HG03439 (cell line): ENCODE data around the gene ADAM21.
"Not testable (repeated sequence)": the region's sequence is repeated elsewhere in the genome, so short reads cannot be mapped to it uniquely, and the experiment has no call there.

ENCODE experiments used
- ATAC-seq: cut with Tn5 transposase; IDR thresholded peaks from one replicate; pipeline ENCODE4 v1.9.1; 2021; ENCODE audit warnings: mild to moderate bottlenecking, moderate library complexity; ENCODE audit not compliant: unreplicated experiment

Gene ADAM21

DNA sequence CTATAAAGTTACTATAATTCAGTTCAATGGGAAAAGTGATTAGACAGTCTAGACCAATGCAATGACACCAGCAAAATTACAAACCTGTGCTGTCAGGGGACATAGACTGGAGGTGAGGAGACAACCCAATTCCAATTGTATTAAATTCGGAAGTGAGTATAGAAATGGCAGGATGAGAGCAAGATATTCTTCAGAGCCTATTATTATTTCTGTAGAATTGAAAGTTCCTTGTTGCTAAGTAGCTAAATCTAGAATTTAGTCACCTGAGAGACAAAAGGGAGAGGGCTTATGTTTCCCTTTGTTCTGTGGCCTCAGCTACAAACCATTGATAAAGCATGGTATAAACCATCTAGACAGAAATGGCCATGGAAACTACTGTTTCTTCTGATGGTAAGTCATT, at the start of gene ADAM21:
TSS of gene ADAM21 (plus strand) at position 301 of the 400 bp plus-strand sequence. CDS start 5,326 bp downstream, outside the sequence.
- no peak for ATAC-seq

DNA sequence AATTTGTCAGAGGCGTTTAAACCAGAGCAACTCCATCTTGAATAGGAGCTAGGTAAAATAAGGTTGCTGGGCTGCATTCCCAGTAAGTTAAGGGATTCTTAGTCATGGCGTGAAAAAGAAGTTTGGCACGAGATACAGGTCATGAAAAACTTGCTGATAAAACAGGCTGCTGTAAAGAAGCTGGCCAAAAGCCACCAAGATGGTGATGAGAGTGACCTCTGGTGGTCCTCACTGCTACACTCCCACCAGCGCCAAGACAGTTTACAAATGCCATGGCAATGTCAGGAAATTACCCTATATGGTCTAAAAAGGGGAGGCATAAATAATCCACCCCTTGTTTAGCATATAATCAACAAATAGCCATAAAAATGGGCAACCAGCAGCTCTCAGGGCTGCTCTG, 48.6 kb upstream of the ADAM21 start:
- ATAC-seq, result not testable (repeated sequence)

DNA sequence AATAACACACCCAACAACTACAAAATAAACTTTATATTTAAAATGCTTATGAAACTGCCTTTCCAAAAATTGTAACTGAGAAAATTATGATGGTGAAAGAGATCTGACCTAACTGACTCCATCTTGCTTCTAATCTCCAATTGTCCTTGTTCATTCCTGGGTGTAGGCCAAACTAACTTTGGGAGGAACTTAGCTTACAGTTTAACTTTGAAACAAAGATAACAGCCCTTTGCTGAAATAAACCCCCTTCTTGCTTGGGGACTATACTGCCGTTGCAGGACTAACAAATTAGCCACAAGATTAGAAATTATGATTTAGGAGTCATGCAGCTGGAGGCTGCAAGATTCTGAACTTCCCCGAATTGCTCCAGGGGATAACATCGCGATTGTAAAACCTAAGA, 45.8 kb upstream of the ADAM21 start:
- not testable (repeated sequence) for ATAC-seq

GRCh38 chr14:70407621-70408020, 44.4 kb upstream of the ADAM21 start:
- ATAC-seq, result no peak

- ATAC-seq, result no peak
These were observed 36.2 kb upstream of the ADAM21 start for GRCh38 chr14:70415788-70416187.

DNA sequence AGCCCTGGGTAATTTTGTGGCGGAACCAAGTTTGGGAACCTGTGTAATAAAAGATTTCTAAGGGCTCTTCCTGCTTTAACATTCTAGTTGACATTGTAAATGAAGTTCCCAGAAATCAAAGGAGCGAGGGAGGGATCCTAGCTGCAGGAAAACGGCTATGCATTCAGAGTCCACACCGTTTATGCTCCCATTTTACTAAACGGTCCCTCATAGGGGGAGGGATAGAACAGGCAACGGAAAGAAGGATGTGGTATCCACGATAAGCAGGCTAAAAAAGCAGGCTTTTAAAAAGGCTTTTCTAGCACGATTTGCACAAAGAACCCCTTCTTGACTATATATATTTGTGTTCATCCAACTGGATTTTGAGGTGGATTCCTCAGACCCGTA, 35.6 kb upstream of the ADAM21 start:
- ATAC-seq, result no peak

DNA sequence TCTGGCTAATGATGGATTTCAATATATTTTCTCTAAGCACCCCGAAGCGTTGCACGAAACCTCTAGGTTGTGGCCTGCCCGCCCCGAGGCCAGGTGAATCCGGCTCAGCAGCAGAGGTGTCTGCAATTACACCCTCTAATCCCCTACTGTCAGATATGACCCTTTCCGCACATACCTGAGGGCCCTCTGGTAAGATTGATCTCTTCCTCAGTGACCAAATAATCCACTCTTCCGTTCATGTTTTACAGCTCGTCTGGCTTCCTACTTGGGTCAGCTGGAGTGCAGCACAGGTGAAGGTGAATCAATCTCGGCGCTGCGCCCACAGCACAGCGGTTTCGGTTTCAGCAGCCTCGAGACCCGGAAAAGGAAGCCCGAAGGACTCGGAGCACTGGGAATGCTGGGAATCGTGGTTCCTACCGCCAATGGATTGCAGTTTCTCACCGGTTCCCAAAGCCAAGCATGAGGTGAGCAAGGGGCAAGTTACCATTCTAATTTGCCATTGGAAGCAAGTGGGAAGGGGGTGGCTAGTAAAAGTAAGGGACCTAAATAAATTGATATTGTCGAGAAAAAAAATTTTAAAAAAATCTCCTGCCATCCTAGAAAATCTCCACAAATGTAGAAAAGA, 35.1 kb upstream of the ADAM21 start, which contains the start of gene SYNJ2BP:
TSS of gene SYNJ2BP (minus strand) at position 366 of the 625 bp plus-strand sequence. CDS start at position 239, 127 bp downstream.
- ATAC-seq, result no peak

DNA sequence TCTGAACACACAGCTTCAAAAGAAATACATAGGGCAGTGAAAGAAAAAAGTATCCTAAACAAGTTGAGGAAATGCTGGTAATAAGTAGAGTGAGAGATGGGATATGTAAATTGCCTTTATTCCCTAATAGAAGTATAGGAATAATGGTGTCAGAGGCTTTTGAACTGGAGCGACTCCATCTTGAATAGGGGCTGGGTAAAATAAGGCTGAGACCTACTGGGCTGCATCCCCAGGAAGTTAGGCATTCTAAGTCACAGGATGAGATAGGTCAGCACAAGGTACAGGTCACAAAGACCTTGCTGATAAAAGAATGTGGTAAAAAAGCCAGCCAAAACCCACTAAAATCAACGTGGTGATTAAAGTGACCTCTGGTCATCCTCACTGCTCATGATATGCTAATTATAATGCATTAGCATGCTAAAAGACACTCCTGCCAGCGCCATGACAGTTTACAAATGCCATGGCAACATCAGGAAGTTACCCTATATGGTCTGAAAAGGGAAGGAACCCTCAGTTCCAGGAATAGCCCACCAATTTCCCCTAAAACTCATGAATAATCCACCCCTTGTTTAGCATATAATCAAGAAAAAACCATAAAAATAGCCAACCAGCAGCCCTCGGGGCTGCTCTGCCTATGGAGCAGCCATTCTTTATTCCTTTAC, 32.6 kb upstream of the ADAM21 start:
- not testable (repeated sequence) for ATAC-seq

DNA sequence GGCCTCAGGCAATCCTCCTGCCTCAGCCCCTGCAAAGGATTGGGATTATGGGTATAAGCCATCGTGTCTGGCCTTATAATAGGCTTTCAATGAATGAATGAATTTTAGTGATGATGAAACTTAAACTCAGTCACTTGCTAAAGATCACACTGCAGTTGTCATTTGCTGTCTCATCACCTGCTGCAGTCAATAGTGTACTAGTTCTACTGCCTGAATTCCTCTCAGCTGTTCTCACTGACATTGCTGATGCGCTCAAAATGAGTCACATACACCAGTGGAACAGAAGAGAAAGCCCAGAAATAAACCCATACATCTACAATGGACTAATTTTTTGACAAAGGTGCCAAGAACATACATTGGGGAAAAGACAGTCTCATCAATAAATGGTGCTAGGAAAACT, 29.4 kb upstream of the ADAM21 start:
- no peak for ATAC-seq

DNA sequence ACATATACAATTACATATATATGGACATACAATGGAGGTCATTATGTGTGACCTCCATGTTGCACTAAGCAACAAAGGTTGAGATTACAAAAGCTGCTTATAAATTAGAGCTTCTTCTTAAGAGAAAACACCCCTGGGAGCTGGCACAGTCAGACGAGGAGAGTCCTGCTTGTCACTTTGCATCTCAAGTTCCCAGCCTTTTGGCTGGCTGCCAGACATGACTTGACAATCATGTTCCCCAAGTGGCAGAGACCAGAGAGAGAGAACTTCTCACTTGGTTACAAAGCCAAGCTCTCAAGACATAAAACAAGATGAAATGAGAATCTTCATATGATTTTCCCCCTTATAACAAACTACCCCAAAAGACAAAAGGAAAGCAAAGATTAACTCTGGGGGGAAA, 26.6 kb upstream of the ADAM21 start:
- ATAC-seq, result no peak

GRCh38 chr14:70426555-70426954, 25.4 kb upstream of the ADAM21 start:
- not testable (repeated sequence) for ATAC-seq

DNA sequence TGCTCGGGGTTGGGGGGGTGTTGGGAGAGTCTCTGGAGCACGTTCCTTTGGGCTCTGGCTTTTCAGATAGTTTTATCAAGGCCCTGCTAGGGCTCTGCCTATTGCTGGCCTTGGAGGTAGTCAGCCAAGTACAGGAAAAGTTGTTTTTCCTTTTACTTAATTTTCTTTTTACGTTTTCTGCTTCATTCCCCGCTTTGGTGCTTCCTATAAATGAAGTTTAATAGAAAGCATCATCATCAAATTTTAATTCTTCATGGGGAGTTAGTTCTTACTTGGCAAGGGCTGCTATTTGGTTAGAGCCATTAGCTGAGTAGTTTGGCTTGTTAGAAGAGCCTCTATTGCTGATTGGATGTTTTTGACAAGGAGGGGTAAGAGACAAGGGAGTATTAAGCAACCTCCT, 15.1 kb upstream of the ADAM21 start:
- no peak for ATAC-seq

GRCh38 chr14:70441641-70442040, 10.3 kb upstream of the ADAM21 start:
- no peak for ATAC-seq

DNA sequence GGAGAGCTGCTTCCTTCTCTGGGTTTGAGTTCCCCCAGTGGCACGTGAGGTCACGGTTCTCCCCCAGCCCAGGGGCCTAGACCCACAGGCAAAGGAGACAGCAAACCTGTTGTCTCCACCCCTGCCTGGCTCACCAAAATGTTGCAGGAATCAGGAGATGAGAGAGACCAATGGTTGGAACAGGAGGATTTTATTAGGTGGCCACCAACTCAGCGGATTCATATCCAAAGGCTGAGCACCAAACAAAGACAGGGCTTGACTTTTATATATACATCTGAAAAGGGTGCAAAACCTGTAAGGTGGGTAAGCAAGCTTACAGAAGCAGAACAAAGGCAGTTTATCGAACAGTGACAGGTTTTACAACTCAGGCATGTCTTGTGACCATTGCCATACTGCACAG, 9.2 kb upstream of the ADAM21 start:
- no peak for ATAC-seq

DNA sequence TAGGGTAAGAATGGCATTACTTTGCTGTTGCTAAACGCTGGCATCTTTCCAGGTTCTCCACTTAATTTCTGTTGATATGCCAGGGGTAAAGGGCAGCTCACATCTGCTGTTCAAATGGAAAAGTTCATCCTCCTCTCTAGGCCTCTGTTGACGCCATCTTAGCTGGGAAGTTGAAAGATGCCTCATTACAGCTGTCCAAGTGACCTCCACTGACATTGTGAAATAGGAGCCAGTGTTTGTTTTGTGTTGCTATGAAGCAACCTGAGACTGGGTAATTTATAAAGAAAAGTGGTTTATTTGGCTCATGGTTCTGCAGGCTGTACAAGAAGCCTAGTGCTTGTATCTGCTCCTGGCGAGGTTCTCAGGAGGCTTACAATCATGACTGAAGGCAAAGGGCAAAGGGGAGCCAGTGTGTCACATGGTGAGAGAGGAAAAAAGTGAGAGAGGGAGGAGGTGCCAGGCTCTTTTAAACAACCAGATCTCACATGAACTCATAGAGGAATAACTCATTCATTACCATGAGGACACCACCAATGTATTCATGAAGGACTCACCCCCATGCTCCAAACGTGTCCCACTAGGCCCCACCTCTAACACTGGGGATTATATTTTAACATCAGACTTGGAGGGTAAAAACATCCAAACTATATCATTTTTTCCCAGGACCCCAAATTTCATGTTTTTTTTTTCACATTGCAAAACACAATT, 3.2 kb upstream of the ADAM21 start:
- ATAC-seq, result no peak

- ATAC-seq, result no peak
These were observed 2.8 kb downstream of the ADAM21 start for GRCh38 chr14:70454731-70455130.

GRCh38 chr14:70468731-70469130, 16.8 kb downstream of the ADAM21 start:
- ATAC-seq, result no peak

DNA sequence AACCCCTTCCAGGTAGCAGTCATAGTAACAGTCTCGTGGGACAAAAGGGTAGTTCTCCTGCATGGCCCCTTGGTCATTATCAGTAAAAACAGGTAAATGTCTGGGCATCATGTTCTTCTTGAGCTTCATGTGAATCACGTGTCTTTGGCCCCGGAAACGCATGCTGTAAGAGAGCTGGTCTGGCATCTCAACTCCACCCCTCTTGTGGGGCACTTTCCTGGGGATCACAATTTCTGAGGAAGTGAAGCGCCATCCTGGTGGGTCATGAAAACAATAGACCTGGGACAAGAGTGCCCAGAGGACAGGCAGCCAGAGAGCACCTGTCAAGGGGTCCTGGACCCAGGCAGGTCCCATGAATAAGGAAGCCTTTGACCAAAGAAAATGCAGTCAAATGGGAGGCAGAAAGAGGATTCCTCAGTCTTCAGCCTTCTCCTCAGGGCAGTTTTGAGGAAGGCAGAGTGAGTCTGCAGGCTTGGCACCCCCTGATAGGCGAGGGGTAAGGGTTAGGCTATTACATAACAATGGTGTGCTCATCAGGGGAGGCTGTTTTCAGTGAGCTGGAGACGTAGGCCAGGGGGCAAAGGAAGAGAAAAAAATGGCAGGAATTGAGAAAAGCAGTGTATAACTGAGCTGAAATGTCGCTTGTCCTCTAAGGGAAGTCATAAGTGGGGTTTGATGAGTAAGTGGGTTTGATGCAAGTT, 19.0 kb downstream of the ADAM21 start:
- not testable (repeated sequence) for ATAC-seq

DNA sequence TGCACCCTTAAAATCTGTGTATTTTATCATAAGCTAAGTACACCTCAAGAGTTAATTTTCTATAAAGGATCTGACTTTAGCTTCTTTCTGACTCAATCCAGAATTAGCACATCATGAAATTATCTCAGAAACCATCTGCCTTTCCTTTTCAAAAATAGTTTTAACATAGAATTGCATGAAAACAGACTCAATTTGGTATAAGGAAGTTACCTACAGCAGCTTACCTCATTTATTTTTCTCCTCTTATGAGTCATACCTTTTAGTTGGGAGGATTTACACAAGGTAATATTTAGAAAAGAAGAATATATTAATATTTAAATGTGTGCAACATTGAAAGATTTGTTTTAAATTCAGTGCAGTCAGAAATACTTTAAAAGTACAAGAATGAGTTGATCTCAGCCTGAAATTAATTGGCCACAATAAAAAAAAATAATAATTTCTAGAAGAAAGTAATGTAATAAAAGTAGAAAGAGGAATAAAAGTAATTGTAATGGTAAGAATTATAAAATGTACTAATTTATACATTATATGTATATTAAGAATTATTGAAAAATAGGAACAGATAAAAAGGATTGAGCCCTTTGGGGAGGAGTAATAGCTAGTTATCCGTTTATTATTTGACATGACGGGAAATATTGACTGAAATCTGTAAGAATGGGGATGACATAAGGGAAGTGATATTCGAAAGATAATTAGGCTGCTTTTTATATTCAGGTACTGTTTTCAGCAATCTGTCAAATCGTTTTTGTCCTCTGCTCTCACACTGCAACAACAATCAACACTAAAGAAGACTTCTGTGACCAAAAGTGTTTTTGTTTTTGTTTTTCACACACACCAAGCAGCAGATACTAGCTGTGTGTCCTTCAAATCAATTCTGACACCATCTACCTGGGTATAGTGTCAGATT, 20.5 kb downstream of the ADAM21 start:
- ATAC-seq, result no peak

DNA sequence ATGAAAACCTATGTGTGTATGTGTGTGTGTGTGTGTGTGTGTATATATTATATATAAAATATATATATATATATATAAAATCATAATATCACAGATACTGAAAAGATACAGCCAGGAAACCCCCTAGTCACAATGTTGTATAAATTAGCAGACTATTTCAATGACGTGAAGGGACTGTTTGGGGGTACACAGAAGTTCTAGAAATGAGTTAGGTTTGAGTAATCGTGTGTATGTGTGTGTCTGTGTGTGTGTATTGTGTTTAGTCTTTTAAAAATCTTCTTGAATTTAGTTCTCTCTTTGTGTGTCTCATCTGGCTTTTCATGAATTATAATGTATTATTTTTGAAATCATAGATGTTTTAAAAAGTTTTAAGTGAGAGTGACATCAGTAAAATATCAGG, 21.9 kb downstream of the ADAM21 start:
- no peak for ATAC-seq
